Aortic smooth muscle cell (primary cell): ENCODE data around the gene ANKS1A. TPM values are rescaled to one million over a fixed set of nuclear protein-coding genes. Genes with fewer than 3 reads are reported as not detected.

Source experiments
- total RNA-seq: library from RNA; depleted of rRNA; stranded (reverse); fragments of >200 nt; gene quantifications from 2 replicates; pipeline ENCODE4 v1.2.3, GENCODE V29; 2014

Gene ANKS1A, protein sequence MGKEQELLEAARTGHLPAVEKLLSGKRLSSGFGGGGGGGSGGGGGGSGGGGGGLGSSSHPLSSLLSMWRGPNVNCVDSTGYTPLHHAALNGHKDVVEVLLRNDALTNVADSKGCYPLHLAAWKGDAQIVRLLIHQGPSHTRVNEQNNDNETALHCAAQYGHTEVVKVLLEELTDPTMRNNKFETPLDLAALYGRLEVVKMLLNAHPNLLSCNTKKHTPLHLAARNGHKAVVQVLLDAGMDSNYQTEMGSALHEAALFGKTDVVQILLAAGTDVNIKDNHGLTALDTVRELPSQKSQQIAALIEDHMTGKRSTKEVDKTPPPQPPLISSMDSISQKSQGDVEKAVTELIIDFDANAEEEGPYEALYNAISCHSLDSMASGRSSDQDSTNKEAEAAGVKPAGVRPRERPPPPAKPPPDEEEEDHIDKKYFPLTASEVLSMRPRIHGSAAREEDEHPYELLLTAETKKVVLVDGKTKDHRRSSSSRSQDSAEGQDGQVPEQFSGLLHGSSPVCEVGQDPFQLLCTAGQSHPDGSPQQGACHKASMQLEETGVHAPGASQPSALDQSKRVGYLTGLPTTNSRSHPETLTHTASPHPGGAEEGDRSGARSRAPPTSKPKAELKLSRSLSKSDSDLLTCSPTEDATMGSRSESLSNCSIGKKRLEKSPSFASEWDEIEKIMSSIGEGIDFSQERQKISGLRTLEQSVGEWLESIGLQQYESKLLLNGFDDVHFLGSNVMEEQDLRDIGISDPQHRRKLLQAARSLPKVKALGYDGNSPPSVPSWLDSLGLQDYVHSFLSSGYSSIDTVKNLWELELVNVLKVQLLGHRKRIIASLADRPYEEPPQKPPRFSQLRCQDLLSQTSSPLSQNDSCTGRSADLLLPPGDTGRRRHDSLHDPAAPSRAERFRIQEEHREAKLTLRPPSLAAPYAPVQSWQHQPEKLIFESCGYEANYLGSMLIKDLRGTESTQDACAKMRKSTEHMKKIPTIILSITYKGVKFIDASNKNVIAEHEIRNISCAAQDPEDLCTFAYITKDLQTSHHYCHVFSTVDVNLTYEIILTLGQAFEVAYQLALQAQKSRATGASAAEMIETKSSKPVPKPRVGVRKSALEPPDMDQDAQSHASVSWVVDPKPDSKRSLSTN
- total RNA-seq, result 5.9 and 7.5 TPM in 2 replicates

DNA sequence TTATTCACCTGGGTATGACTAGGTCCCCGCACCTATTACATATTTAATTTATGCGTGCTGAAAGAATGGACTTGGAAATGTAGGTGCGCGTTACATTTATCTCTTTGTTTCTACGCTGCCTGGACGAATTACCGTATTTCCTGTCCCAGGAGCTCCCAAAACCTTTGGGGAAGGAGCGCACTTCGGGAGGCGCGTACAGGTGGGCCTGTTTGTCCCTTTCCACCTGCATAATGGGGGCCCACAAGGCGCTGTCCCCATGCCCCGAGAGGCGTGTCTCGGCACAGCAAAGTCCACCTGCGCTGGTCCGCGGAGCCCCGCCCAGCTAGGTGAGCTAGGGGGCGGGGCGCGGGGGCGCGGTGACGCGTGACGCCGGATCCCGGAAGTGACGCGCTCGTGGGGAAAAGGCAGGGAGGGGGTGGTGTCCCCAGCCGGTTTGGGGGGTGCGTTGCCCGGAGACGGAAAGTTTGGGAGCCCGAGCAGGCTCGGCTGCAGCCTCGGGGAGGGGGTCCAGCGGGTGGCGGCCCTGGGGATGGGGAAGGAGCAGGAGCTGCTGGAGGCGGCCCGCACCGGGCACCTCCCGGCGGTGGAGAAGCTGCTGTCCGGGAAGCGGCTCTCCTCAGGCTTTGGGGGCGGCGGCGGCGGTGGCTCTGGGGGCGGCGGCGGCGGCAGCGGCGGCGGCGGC lies at the start of gene ANKS1A:
TSS of gene ANKS1A (plus strand) at position 382 of the 682 bp plus-strand sequence. CDS start at position 530, 148 bp downstream.

DNA sequence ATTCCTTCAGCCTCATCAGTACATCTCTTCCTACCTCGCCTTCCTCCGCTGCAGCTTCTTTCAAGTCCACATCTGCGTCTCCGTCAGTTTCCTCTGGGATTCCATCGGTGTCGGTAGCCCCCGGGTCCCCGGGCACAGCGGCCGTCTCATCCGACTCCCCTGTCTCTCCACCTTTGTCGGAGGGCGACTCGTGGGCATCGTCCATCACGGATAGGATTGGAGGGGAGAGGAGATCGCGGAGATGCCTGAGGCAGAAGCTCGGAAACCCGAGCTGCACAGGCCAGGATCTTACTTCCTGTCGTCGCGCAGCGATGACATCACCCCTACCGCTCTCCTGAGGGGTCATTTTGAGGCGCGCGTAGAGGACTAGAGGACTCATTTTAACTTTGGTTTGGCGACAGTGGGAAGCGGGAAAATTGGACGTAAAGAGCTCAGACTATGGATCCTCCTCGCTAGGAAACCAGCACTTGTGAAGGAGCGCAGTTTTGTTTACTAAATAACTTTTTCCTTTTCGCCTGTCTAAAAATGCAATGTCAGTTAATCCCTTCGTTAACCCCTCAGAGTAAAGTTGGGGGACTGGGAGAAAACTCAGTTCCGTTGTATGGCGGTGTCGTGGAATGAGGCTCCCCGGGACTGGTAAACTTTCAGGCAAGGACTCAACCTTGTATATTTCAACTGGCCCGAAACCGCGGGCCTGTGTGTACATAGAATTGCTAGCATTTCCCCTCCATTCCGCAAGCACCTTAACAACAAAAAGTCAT lies 1.1 kb upstream of the ANKS1A start, which contains the start of gene TAF11:
TSS of gene TAF11 (minus strand) at position 290 of the 761 bp plus-strand sequence. CDS start at position 205, 85 bp downstream.

Other genes with a start within 250 kb of the ANKS1A start
- gene ILRUN, start 192.5 kb upstream of the ANKS1A start, total RNA-seq, result 39.4 and 45.2 TPM in 2 replicates
- gene SNRPC, start 131.8 kb upstream of the ANKS1A start, total RNA-seq, result 49.7 and 61.6 TPM in 2 replicates
- 4.4 and 5.3 TPM in 2 replicates for gene BLTP3A, start 97.2 kb upstream of the ANKS1A start, total RNA-seq
- gene TAF11, start 1.2 kb upstream of the ANKS1A start, total RNA-seq, result 15.7 and 18.7 TPM in 2 replicates